Measurements from ENCODE around the gene CDS1.

The CDS1 gene

GRCh38 chr4:84626673-84627072, 43.7 kb downstream of the CDS1 start:
- ChIA-PET CTCF (no interaction called here), POLR2A (no interaction called here)
- TF ChIP-seq CTCF (IDR thresholded peaks at IDR 0.05; ENCODE audit: control extremely low read depth, extremely low read depth, low read depth, missing control alignments) = no peak
- no peak for DNase-seq (ENCODE audit: extremely low spot score)

GRCh38 chr4:84631573-84631972, 48.6 kb downstream of the CDS1 start:
- TF ChIP-seq CTCF (IDR thresholded peaks at IDR 0.05; ENCODE audit: control extremely low read depth, extremely low read depth, low read depth, missing control alignments) = no peak
- DNase-seq (ENCODE audit: extremely low spot score) = no peak
- POLR2A ChIA-PET = no interaction called here
- CTCF ChIA-PET = interaction anchor here (1.4 kb wide), 1 partner anchor 13 kb away, joined by 5 read pairs; no protein-coding TSS in a partner anchor

- no peak for DNase-seq (ENCODE audit: extremely low spot score)
- POLR2A ChIA-PET = no interaction called here
- CTCF ChIA-PET = interaction anchor here (1.4 kb wide), 1 partner anchor 13 kb away, joined by 5 read pairs; no protein-coding TSS in a partner anchor
- TF ChIP-seq CTCF (IDR thresholded peaks at IDR 0.05; ENCODE audit: control extremely low read depth, extremely low read depth, low read depth, missing control alignments) = no peak
These were observed 49.2 kb downstream of the CDS1 start for GRCh38 chr4:84632092-84632491.

GRCh38 chr4:84634961-84635360, 52.0 kb downstream of the CDS1 start:
- ChIA-PET CTCF (no interaction called here), POLR2A (no interaction called here)
- DNase-seq (ENCODE audit: extremely low spot score) = no peak
- no peak for TF ChIP-seq CTCF (IDR thresholded peaks at IDR 0.05; ENCODE audit: control extremely low read depth, extremely low read depth, low read depth, missing control alignments)

- no peak for DNase-seq (ENCODE audit: extremely low spot score)
- TF ChIP-seq CTCF (IDR thresholded peaks at IDR 0.05; ENCODE audit: control extremely low read depth, extremely low read depth, low read depth, missing control alignments) = no peak
- ChIA-PET POLR2A (no interaction called here), CTCF (no interaction called here)
These were observed 55.2 kb downstream of the CDS1 start for GRCh38 chr4:84638092-84638491.

- no peak for TF ChIP-seq CTCF (IDR thresholded peaks at IDR 0.05; ENCODE audit: control extremely low read depth, extremely low read depth, low read depth, missing control alignments)
- no peak for DNase-seq (ENCODE audit: extremely low spot score)
- ChIA-PET CTCF (interaction anchor here (0.8 kb wide), 1 partner anchor 61 kb away, joined by 3 read pairs; no protein-coding TSS in a partner anchor), POLR2A (no interaction called here)
These were observed 56.2 kb downstream of the CDS1 start for GRCh38 chr4:84639145-84639544.

- CTCF ChIA-PET = no interaction called here
- no peak for DNase-seq (ENCODE audit: extremely low spot score)
- TF ChIP-seq CTCF (IDR thresholded peaks at IDR 0.05; ENCODE audit: control extremely low read depth, extremely low read depth, low read depth, missing control alignments) = no peak
- POLR2A ChIA-PET = no interaction called here
These were observed 61.2 kb downstream of the CDS1 start for GRCh38 chr4:84644087-84644486.

Measured in GM10248 (cell line).